BE2C (cell line): Measurements from ENCODE around the gene AP4E1.

Experiments used
- DNase-seq: peaks from one replicate; pipeline ENCODE4 v3.0.0-alpha.2; 2020
- H3K27me3 ChIP-seq: fragments of 250-450 bp; sonication (Bioruptor Pico); 2 replicates; pipeline ENCODE4 v1.5.1; 2020; ENCODE audit warnings: mild to moderate bottlenecking
- H3K36me3 ChIP-seq: fragments of 250-450 bp; sonication (Bioruptor Pico); 2 replicates; pipeline ENCODE4 v1.5.1; 2020; ENCODE audit warnings: mild to moderate bottlenecking
- H3K4me1 ChIP-seq: fragments of 250-450 bp; sonication (Bioruptor Pico); 2 replicates; pipeline ENCODE4 v1.5.1; 2020
- H3K4me3 ChIP-seq: 2 replicates; pipeline ENCODE4 v1.5.1; 2011; ENCODE audit warnings: low read depth, low read length
- H3K9me3 ChIP-seq: fragments of 250-450 bp; sonication (Bioruptor Pico); 2 replicates; pipeline ENCODE4 v1.5.1; 2020
- TF ChIP-seq, protein P1 (sequence below): IDR thresholded peaks from 2 replicates; pipeline ENCODE4 v1.5.1; 2012; ENCODE audit warnings: mild to moderate bottlenecking, low read depth, low read length

Gene AP4E1

DNA sequence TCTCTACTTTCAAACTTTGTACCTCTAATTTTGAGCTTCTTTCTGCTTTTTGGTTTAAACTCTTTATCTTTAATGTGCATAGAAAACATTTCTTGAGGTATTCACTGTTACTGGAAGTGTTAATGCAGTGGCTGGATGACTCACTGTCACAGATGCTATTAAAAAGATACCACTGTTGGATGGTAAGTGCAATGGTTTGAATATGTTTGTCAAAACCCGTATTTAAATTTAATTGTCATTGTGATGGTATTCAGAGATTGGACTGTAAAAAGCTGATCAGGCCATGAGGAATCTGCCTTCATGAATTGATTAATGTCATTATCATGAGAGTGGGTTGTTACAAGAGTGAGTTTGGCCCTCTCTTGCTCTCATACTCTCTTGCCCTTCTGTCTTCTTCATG, 70.6 kb downstream of the AP4E1 start:
- H3K4me1 ChIP-seq, result no peaks in the 10 kb centered on the region
- DNase-seq, result no peak
- TF ChIP-seq, protein P1, sequence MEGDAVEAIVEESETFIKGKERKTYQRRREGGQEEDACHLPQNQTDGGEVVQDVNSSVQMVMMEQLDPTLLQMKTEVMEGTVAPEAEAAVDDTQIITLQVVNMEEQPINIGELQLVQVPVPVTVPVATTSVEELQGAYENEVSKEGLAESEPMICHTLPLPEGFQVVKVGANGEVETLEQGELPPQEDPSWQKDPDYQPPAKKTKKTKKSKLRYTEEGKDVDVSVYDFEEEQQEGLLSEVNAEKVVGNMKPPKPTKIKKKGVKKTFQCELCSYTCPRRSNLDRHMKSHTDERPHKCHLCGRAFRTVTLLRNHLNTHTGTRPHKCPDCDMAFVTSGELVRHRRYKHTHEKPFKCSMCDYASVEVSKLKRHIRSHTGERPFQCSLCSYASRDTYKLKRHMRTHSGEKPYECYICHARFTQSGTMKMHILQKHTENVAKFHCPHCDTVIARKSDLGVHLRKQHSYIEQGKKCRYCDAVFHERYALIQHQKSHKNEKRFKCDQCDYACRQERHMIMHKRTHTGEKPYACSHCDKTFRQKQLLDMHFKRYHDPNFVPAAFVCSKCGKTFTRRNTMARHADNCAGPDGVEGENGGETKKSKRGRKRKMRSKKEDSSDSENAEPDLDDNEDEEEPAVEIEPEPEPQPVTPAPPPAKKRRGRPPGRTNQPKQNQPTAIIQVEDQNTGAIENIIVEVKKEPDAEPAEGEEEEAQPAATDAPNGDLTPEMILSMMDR, result no peak
- H3K4me3 ChIP-seq, result no peak overlapping the region
- H3K27me3 ChIP-seq, result no peaks in the 10 kb centered on the region
- no peaks in the 10 kb centered on the region for H3K9me3 ChIP-seq
- H3K36me3 ChIP-seq, result no peaks in the 10 kb centered on the region

- no peak for DNase-seq
- H3K36me3 ChIP-seq, result no peaks in the 10 kb centered on the region
- no peak overlapping the region for H3K4me3 ChIP-seq
Measured at GRCh38 chr15:50993598-50993997, 85.1 kb downstream of the AP4E1 start.

GRCh38 chr15:50996641-50997040, 88.2 kb downstream of the AP4E1 start:
- DNase-seq, result no peak
- H3K36me3 ChIP-seq, result no peaks in the 10 kb centered on the region

More at GRCh38 chr15:50993598-50993997, 85.1 kb downstream of the AP4E1 start:
- Histone ChIP-seq H3K27me3 (no peaks in the 10 kb centered on the region), H3K9me3 (no peaks in the 10 kb centered on the region), H3K4me1 (no peaks in the 10 kb centered on the region)
- TF ChIP-seq, protein P1, result no peak

GRCh38 chr15:50997371-50998051, 89.0 kb downstream of the AP4E1 start:
- Histone ChIP-seq H3K9me3 (no peaks in the 10 kb centered on the region), H3K27me3 (no peaks in the 10 kb centered on the region), H3K4me3 (no peak overlapping the region), H3K36me3 (no peaks in the 10 kb centered on the region), H3K4me1 (no peaks in the 10 kb centered on the region)
- TF ChIP-seq, protein P1, result no peak
- DNase-seq, result no peak

More at GRCh38 chr15:50996641-50997040, 88.2 kb downstream of the AP4E1 start:
- no peaks in the 10 kb centered on the region for H3K9me3 ChIP-seq
- no peaks in the 10 kb centered on the region for H3K4me1 ChIP-seq
- no peaks in the 10 kb centered on the region for H3K27me3 ChIP-seq
- TF ChIP-seq, protein P1, result no peak
- no peak overlapping the region for H3K4me3 ChIP-seq

GRCh38 chr15:51004103-51004551, 95.6 kb downstream of the AP4E1 start:
- Histone ChIP-seq H3K4me3 (no peak overlapping the region), H3K36me3 (no peaks in the 10 kb centered on the region), H3K27me3 (no peaks in the 10 kb centered on the region), H3K4me1 (no peaks in the 10 kb centered on the region; the same call in 1 of the 2 replicates), H3K9me3 (no peaks in the 10 kb centered on the region)
- TF ChIP-seq, protein P1, result no peak
- no peak for DNase-seq

DNA sequence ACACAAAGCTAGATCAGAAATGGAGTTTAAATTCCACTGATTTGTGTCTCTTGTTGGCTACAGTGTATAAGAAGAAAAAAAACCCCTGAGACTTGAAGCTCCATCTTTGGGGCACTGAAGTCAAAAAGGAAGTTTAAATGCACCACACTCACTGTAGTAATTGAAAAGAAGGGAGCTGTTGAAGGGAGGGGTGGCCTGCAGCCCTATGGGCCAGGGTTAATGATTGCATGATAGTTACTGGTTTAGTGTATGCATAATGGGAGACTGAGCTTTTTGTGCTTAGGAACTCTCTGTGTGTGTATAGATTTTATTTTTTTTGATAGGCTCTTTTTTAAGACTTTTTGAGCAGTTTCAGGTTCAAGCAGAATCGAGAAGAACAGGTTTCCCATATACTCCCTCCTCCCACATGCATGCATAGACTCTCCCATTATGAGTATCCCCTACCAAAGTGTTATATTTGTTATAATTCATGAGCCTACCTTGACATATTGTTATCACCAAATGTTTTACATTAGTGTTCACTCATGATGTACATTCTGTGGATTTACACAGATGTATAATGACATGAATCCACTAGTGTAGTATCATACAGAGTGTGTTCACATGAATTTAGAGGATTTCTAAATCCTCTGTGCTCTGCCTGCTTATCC, 98.0 kb downstream of the AP4E1 start:
- no peaks in the 10 kb centered on the region for H3K9me3 ChIP-seq
- no peak for DNase-seq
- H3K27me3 ChIP-seq, result no peaks in the 10 kb centered on the region
- no peaks in the 10 kb centered on the region for H3K36me3 ChIP-seq
- no peak overlapping the region for H3K4me3 ChIP-seq
- H3K4me1 ChIP-seq, result no peaks in the 10 kb centered on the region; the same call in 1 of the 2 replicates
- TF ChIP-seq, protein P1, result no peak
